PC-9 (cell line): ENCODE data around the gene SPARC. TPM values are rescaled to one million over a fixed set of nuclear protein-coding genes. Genes with fewer than 3 reads are reported as not detected.

Source experiments
- BruUV-seq: library from RNA; stranded (reverse); fragments of 400-500 nt; replicated peaks from 2 replicates; lab custom pipeline; 2021; lab: Mats Ljungman, UMichigan
- CTCF ChIA-PET: fragments of 300-600 bp; sonication (Branson Sonifier 250); formaldehyde crosslinking; loops from one replicate; lab custom pipeline; 2022; ENCODE audit warnings: antibody characterized with exemption; lab: Charles Lee
- POLR2A ChIA-PET: fragments of 300-600 bp; sonication (Branson Sonifier 250); formaldehyde crosslinking; loops from one replicate; lab custom pipeline; 2022; ENCODE audit warnings: antibody characterized with exemption; ENCODE audit not compliant: unreplicated experiment; lab: Charles Lee
- DNase-seq, 2 experiments: peaks; one replicate each; pipeline versions ENCODE4 v3.0.0 to v3.0.0-alpha.2; 2015 to 2022; ENCODE audit warnings: mixed read lengths in 1 of 2
- H2AFZ ChIP-seq: fragments of 200-600 bp; sonication (generic); 2 replicates; pipeline ENCODE4 v1.8.1; 2017; ENCODE audit warnings: antibody characterized with exemption
- H3F3A ChIP-seq: fragments of 200-600 bp; sonication (generic); 2 replicates; pipeline ENCODE4 v1.8.1; 2017; ENCODE audit warnings: antibody characterized with exemption, mild to moderate bottlenecking, low read depth; ENCODE audit not compliant: insufficient read depth
- H3K27ac ChIP-seq: fragments of 200-600 bp; sonication (generic); 2 replicates; pipeline ENCODE4 v1.6.1; 2016; ENCODE audit warnings: mixed run types
- H3K27me3 ChIP-seq: fragments of 200-600 bp; sonication (generic); 2 replicates; pipeline ENCODE4 v1.6.1; 2016; ENCODE audit warnings: low read depth, mixed run types; ENCODE audit not compliant: insufficient read depth
- H3K36me3 ChIP-seq: fragments of 200-600 bp; sonication (generic); 2 replicates; pipeline ENCODE4 v1.6.1; 2016; ENCODE audit warnings: low read depth, mixed run types
- H3K4me1 ChIP-seq: fragments of 200-600 bp; sonication (generic); replicated peaks from 2 replicates; pipeline ENCODE4 v1.6.1; 2016; ENCODE audit warnings: mixed run types; ENCODE audit not compliant: insufficient read depth
- H3K4me2 ChIP-seq: fragments of 200-600 bp; sonication (generic); 2 replicates; pipeline ENCODE4 v1.6.1; 2017; ENCODE audit warnings: mixed run types
- H3K4me3 ChIP-seq: fragments of 200-600 bp; sonication (generic); 2 replicates; pipeline ENCODE4 v1.6.1; 2016; ENCODE audit warnings: mixed run types
- H3K79me2 ChIP-seq: fragments of 200-600 bp; sonication (generic); 2 replicates; pipeline ENCODE4 v1.6.1; 2017; ENCODE audit warnings: low read depth, mixed run types
- H3K9me2 ChIP-seq: fragments of 200-600 bp; sonication (generic); 2 replicates; pipeline ENCODE4 v1.8.1; 2017; ENCODE audit warnings: mild to moderate bottlenecking; ENCODE audit not compliant: insufficient read depth
- H3K9me3 ChIP-seq: fragments of 200-600 bp; sonication (generic); 2 replicates; pipeline ENCODE4 v1.8.1; 2016; ENCODE audit warnings: low read depth; ENCODE audit not compliant: insufficient read depth
- H4K20me1 ChIP-seq: fragments of 200-600 bp; sonication (generic); 2 replicates; pipeline ENCODE4 v1.8.1; 2017; ENCODE audit not compliant: insufficient read depth
- EZH2 ChIP-seq: fragments of 200-600 bp; sonication (generic); IDR thresholded peaks from 2 replicates; pipeline ENCODE4 v1.8.0; 2017; ENCODE audit warnings: antibody characterized with exemption, low read depth
- intact Hi-C: fragments of 100-400 bp; cut with micrococcal nuclease; formaldehyde crosslinking; loops from one replicate; pipeline ENCODE4 v1.10.0; 2022; ENCODE audit not compliant: unreplicated experiment
- total RNA-seq: library from RNA; stranded (reverse); gene quantifications from 2 replicates; pipeline ENCODE4 v1.2.3, GENCODE V29; 2021
- TF ChIP-seq, protein P1 (sequence below): fragments of 200-600 bp; sonication (generic); conservative IDR thresholded peaks from 2 replicates; pipeline ENCODE4 v1.6.1; 2017; ENCODE audit warnings: mixed run types, antibody characterized with exemption, mild to moderate bottlenecking, moderate library complexity

SPARC gene
- total RNA-seq, 1 experiment from 2014 or later, result 84.1 TPM

GRCh38 chr5:151663617-151664293 lies 23.0 kb downstream of the SPARC start:
- no peaks in the 10 kb centered on the region for H3F3A ChIP-seq
- H3K79me2 ChIP-seq, result no peaks in the 10 kb centered on the region
- BruUV-seq, result no TSS peak
- no peak overlapping the region for H3K4me3 ChIP-seq
- no peaks in the 10 kb centered on the region for H3K36me3 ChIP-seq
- DNase-seq, result no peak
- intact Hi-C loops, result no loop called here
- TF ChIP-seq EZH2, result no peak
- TF ChIP-seq, protein P1, sequence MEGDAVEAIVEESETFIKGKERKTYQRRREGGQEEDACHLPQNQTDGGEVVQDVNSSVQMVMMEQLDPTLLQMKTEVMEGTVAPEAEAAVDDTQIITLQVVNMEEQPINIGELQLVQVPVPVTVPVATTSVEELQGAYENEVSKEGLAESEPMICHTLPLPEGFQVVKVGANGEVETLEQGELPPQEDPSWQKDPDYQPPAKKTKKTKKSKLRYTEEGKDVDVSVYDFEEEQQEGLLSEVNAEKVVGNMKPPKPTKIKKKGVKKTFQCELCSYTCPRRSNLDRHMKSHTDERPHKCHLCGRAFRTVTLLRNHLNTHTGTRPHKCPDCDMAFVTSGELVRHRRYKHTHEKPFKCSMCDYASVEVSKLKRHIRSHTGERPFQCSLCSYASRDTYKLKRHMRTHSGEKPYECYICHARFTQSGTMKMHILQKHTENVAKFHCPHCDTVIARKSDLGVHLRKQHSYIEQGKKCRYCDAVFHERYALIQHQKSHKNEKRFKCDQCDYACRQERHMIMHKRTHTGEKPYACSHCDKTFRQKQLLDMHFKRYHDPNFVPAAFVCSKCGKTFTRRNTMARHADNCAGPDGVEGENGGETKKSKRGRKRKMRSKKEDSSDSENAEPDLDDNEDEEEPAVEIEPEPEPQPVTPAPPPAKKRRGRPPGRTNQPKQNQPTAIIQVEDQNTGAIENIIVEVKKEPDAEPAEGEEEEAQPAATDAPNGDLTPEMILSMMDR, result no peak
- no peak overlapping the region for H2AFZ ChIP-seq
- no peaks in the 10 kb centered on the region for H3K9me3 ChIP-seq
- H3K27ac ChIP-seq, result no peak overlapping the region
- no peaks in the 10 kb centered on the region for H4K20me1 ChIP-seq
- H3K27me3 ChIP-seq, result no peaks in the 10 kb centered on the region
- no peak overlapping the region for H3K4me2 ChIP-seq
- POLR2A ChIA-PET, result interaction anchor here (0.6 kb wide), 1 partner anchor 390 kb away, joined by 3 read pairs; no protein-coding TSS in a partner anchor
- no peaks in the 10 kb centered on the region for H3K9me2 ChIP-seq
- CTCF ChIA-PET, result no interaction called here
- H3K4me1 ChIP-seq, result no peaks in the 10 kb centered on the region

GRCh38 chr5:151662805-151663204 lies 23.9 kb downstream of the SPARC start:
- no peak for DNase-seq
- Histone ChIP-seq H3K4me2 (no peak overlapping the region), H3K4me3 (no peak overlapping the region), H2AFZ (no peak overlapping the region), H3K9me3 (no peaks in the 10 kb centered on the region), H3F3A (no peaks in the 10 kb centered on the region), H3K27ac (no peak overlapping the region), H4K20me1 (no peaks in the 10 kb centered on the region), H3K9me2 (no peaks in the 10 kb centered on the region), H3K36me3 (no peaks in the 10 kb centered on the region), H3K4me1 (no peaks in the 10 kb centered on the region), H3K79me2 (no peaks in the 10 kb centered on the region), H3K27me3 (no peaks in the 10 kb centered on the region)
- no TSS peak for BruUV-seq
- intact Hi-C loops, result no loop called here
- ChIA-PET CTCF (no interaction called here), POLR2A (no interaction called here)
- TF ChIP-seq, protein P1, result no peak
- TF ChIP-seq EZH2, result no peak

- H2AFZ ChIP-seq, result no peak overlapping the region
- H4K20me1 ChIP-seq, result no peaks in the 10 kb centered on the region
- TF ChIP-seq, protein P1, result no peak
- no peak for TF ChIP-seq EZH2
- no peaks in the 10 kb centered on the region for H3K36me3 ChIP-seq
- H3K4me3 ChIP-seq, result no peak overlapping the region
- POLR2A ChIA-PET, result interaction anchor here (0.6 kb wide), 1 partner anchor 17 kb away, joined by 3 read pairs; no protein-coding TSS in a partner anchor
- no peak for DNase-seq
- no peaks in the 10 kb centered on the region for H3K27me3 ChIP-seq
- no peak overlapping the region for H3K27ac ChIP-seq
- no peaks in the 10 kb centered on the region for H3K9me3 ChIP-seq
- no peaks in the 10 kb centered on the region for H3K4me1 ChIP-seq
- no TSS peak for BruUV-seq
- no peaks in the 10 kb centered on the region for H3K9me2 ChIP-seq
- H3K4me2 ChIP-seq, result no peak overlapping the region
- intact Hi-C loops, result no loop called here
- H3F3A ChIP-seq, result no peaks in the 10 kb centered on the region
- CTCF ChIA-PET, result interaction anchor here (0.6 kb wide), 1 partner anchor 85 kb away, joined by 4 read pairs; no protein-coding TSS in a partner anchor
- no peaks in the 10 kb centered on the region for H3K79me2 ChIP-seq
These were observed 24.6 kb downstream of the SPARC start for GRCh38 chr5:151661968-151662732.
